ENCODE data around the gene C2CD3. TPM values are rescaled to one million over a fixed set of nuclear protein-coding genes. Genes with fewer than 3 reads are reported as not detected.

The C2CD3 gene
- polyA plus RNA-seq, 3 donors, result 0.87 to 12.1 (median 2.9) TPM

DNA sequence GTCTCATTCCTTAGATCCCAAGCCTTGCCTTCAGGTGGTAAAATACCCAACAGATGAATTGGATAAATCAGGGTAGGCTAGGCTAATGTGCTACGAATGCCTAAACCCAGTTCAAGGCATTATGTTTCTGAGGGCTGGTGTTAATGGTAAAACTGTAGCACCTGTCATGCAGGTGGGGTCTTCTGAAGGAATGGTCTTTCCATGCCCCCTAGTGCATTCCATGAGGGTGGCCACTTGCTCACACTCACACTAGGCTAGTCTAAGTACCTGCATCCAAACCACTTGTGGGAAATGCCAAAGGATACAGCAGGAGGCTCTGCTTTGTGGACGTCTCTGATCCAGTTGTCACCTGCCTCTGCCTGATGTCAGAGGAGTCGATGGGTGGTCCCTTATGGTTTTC, 137.8 kb downstream of the C2CD3 start:
- H3K27ac ChIP-seq (ENCODE audit: low read depth in 1 of 2, low read length in 2 of 2), result peak overlapping the region in 1 of 2 donors; percentile 18
- peaks cover 16 to 81% of the 10 kb centered on the region in 2 donors for H3K36me3 ChIP-seq (replicated peaks in 1 of 2; ENCODE audit: control insufficient read depth in 1 of 2, insufficient read depth in 2 of 2, low read length in 2 of 2)
- no peaks in the 10 kb centered on the region for H3K4me1 ChIP-seq (ENCODE audit: control insufficient read depth in 1 of 2, insufficient read depth in 2 of 2, low read length in 2 of 2)
- Mint-ChIP-seq H3K4me3 (no peak overlapping the region), H3K27ac (no peak overlapping the region), H3K36me3 (peaks cover 67 to 70% of the 10 kb centered on the region in 2 donors), H3K4me1 (peaks cover 9% of the 10 kb centered on the region), H3K9me3 (no peaks in the 10 kb centered on the region), H3K27me3 (ENCODE audit: low read depth in 3 of 3) (peaks cover 0 to 2% (median 0%) of the 10 kb centered on the region in 3 donors)
- TF ChIP-seq, protein P1, sequence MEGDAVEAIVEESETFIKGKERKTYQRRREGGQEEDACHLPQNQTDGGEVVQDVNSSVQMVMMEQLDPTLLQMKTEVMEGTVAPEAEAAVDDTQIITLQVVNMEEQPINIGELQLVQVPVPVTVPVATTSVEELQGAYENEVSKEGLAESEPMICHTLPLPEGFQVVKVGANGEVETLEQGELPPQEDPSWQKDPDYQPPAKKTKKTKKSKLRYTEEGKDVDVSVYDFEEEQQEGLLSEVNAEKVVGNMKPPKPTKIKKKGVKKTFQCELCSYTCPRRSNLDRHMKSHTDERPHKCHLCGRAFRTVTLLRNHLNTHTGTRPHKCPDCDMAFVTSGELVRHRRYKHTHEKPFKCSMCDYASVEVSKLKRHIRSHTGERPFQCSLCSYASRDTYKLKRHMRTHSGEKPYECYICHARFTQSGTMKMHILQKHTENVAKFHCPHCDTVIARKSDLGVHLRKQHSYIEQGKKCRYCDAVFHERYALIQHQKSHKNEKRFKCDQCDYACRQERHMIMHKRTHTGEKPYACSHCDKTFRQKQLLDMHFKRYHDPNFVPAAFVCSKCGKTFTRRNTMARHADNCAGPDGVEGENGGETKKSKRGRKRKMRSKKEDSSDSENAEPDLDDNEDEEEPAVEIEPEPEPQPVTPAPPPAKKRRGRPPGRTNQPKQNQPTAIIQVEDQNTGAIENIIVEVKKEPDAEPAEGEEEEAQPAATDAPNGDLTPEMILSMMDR (IDR thresholded peaks at IDR 0.05), result no peak
- 93% methylated on average over 2 of the region's 3 CpGs for WGBS (ENCODE audit: insufficient coverage)
- H3K4me3 ChIP-seq (replicated peaks in 1 of 3; ENCODE audit: low read depth in 2 of 3, low read length in 3 of 3), result no peak overlapping the region
- no peak overlapping the region for H3K4me2 ChIP-seq (replicated peaks; ENCODE audit: extremely low read depth, low read length, poor library complexity, severe bottlenecking)
- H2AFZ ChIP-seq (ENCODE audit: insufficient read depth, low read depth, low read length, poor library complexity, severe bottlenecking), result no peak overlapping the region
- no peak for DNase-seq
- no peaks in the 10 kb centered on the region for H4K20me1 ChIP-seq (ENCODE audit: insufficient read depth, low read length)
- no peaks in the 10 kb centered on the region for H3K27me3 ChIP-seq (ENCODE audit: control insufficient read depth in 2 of 2, insufficient read depth in 2 of 2, low read length in 2 of 2)
- H3K79me2 ChIP-seq (ENCODE audit: insufficient read depth, low read length), result no peaks in the 10 kb centered on the region
- no peaks in the 10 kb centered on the region for H3K9me3 ChIP-seq (replicated peaks in 1 of 2; ENCODE audit: control insufficient read depth in 1 of 2, insufficient read depth in 1 of 2, low read length in 2 of 2)
- intact Hi-C loops (cut with micrococcal nuclease), result no loop called here
- H3K9ac ChIP-seq (ENCODE audit: insufficient read depth, low read length, poor library complexity, severe bottlenecking), result no peak overlapping the region

DNA sequence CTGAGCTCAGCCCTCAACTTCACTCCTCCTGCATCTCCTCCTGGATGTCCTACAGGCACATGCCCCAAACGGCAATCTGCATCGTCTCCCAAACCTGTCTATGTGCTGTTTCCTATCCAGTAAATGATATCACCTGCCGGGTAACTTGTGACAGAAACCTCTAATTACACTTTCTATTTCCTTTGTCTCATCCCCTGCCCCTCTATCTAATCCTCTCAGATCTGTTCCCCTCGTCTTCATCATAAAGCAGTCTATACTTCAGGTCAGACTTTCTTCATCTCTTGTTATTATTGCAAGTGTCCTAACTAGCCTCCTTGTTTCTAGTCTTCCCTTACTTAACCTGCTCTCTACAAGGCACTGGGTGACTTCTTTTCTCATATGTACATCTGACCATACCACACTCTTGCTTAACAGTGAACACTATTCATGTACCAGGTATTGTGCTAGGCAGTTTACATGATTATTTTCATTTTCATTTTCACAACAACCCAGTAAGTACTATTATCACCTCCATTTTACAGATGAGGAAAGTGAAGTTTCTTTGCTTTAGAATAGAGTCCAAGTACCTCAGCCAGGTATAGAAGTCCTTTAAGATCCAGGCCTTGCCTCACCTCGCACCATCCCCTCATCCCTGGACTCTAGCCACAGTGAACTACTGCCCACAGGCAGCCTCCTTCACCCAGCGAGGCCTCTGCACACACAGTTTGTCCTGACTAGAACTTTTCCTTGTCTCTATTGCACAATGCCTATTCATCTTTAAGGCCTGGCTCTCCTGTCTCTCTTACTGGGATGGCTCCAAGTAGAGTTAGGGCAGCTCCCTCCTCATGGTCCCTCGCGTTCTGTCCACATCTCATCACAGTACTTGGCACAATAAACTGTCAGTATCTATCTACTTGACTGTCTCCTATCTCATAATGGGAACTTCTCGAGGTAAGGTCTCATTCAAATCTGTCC, 139.8 kb downstream of the C2CD3 start:
- Histone ChIP-seq H3K27ac (ENCODE audit: low read depth in 1 of 2, low read length in 2 of 2) (peak overlapping the region in 1 of 2 donors; percentile 6), H3K4me2 (replicated peaks; ENCODE audit: extremely low read depth, low read length, poor library complexity, severe bottlenecking) (no peak overlapping the region), H3K9ac (ENCODE audit: insufficient read depth, low read length, poor library complexity, severe bottlenecking) (no peak overlapping the region), H3K79me2 (ENCODE audit: insufficient read depth, low read length) (no peaks in the 10 kb centered on the region), H3K27me3 (ENCODE audit: control insufficient read depth in 2 of 2, insufficient read depth in 2 of 2, low read length in 2 of 2) (no peaks in the 10 kb centered on the region), H3K36me3 (replicated peaks in 1 of 2; ENCODE audit: control insufficient read depth in 1 of 2, insufficient read depth in 2 of 2, low read length in 2 of 2) (peaks cover 11 to 61% of the 10 kb centered on the region in 2 donors), H3K9me3 (replicated peaks in 1 of 2; ENCODE audit: control insufficient read depth in 1 of 2, insufficient read depth in 1 of 2, low read length in 2 of 2) (no peaks in the 10 kb centered on the region), H2AFZ (ENCODE audit: insufficient read depth, low read depth, low read length, poor library complexity, severe bottlenecking) (no peak overlapping the region), H3K4me3 (replicated peaks in 1 of 3; ENCODE audit: low read depth in 2 of 3, low read length in 3 of 3) (no peak overlapping the region), H4K20me1 (ENCODE audit: insufficient read depth, low read length) (no peaks in the 10 kb centered on the region), H3K4me1 (ENCODE audit: control insufficient read depth in 1 of 2, insufficient read depth in 2 of 2, low read length in 2 of 2) (peaks cover 11 to 12% of the 10 kb centered on the region in 2 donors)
- H3K4me3 Mint-ChIP-seq, result no peak overlapping the region
- H3K36me3 Mint-ChIP-seq, result peaks cover 53 to 54% of the 10 kb centered on the region in 2 donors
- TF ChIP-seq, protein P1 (IDR thresholded peaks at IDR 0.05), result no peak
- intact Hi-C loops (cut with micrococcal nuclease), result no loop called here
- DNase-seq, result no peak
- H3K27me3 Mint-ChIP-seq (ENCODE audit: low read depth in 3 of 3), result peaks cover 0 to 3% (median 0%) of the 10 kb centered on the region in 3 donors
- H3K27ac Mint-ChIP-seq, result peak overlapping the region in 4 of 7 donors; percentile 6 to 45 (median 22)
- WGBS (ENCODE audit: insufficient coverage), result 92% methylated on average over 9 of the region's 9 CpGs
- H3K4me1 Mint-ChIP-seq, result peaks cover 19% of the 10 kb centered on the region
- no peaks in the 10 kb centered on the region for H3K9me3 Mint-ChIP-seq

Measured in CD14-positive monocyte (primary cell).